LNCAP (cell line): ENCODE results near the gene ILF3.

Experiments
- CTCF ChIP-seq: fragments of 450-650 bp; IDR thresholded peaks from 2 replicates; pipeline ENCODE4 v1.5.1; 2017; ENCODE audit warnings: mild to moderate bottlenecking

Gene ILF3

GRCh38 chr19:10620786-10621185, 33.4 kb upstream of the ILF3 start:
- no peak for TF ChIP-seq CTCF

- TF ChIP-seq CTCF = no peak
Measured at GRCh38 chr19:10621966-10622365, 32.2 kb upstream of the ILF3 start.

GRCh38 chr19:10624585-10624984, 29.6 kb upstream of the ILF3 start:
- no peak for TF ChIP-seq CTCF

GRCh38 chr19:10625003-10625761, 29.0 kb upstream of the ILF3 start, which contains the start of gene SLC44A2:
SLC44A2 (plus strand) TSS chr19:10625553; CDS start chr19:10625634, 81 bp downstream.
- no peak for TF ChIP-seq CTCF

GRCh38 chr19:10625762-10626138, 28.4 kb upstream of the ILF3 start:
- no peak for TF ChIP-seq CTCF

GRCh38 chr19:10631874-10632273, 22.3 kb upstream of the ILF3 start:
- TF ChIP-seq CTCF = no peak

- no peak for TF ChIP-seq CTCF
Measured at GRCh38 chr19:10634430-10634829, 19.7 kb upstream of the ILF3 start.

- no peak for TF ChIP-seq CTCF
Measured at GRCh38 chr19:10634963-10635362, 19.2 kb upstream of the ILF3 start.
